DMS53 treated with DMSO at 0.1 percent for 48 hours (cell line): ENCODE data around the gene SEC14L5.

Source experiments
- DNase-seq: peaks from one replicate; lab custom pipeline; 2025; ENCODE audit not compliant: unreplicated experiment; lab: John Stamatoyannopoulos, UW

SEC14L5 gene

GRCh38 chr16:5062790-5063765 is 104.9 kb downstream of the SEC14L5 start:
- DNase-seq: no peak

DNA sequence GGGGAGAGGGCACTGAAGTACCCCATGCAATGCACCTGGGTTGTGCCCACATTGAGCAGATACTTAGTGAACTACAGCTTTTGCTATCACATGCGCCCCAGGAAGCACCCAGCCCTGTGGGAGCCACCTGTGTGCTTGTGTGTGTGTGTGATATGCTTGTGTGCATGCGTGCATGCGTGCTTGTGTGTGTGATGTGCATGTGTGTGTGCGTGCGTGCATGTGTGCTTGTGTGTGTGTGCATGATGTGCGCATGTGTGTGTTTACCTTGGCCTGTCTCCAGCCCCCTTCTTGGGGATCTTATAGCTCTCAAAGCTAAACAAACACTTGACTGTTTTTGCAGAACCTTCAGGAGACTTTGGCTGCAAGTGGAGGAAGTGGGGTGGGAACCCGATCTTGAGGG is 106.8 kb downstream of the SEC14L5 start:
- DNase-seq: no peak

DNA sequence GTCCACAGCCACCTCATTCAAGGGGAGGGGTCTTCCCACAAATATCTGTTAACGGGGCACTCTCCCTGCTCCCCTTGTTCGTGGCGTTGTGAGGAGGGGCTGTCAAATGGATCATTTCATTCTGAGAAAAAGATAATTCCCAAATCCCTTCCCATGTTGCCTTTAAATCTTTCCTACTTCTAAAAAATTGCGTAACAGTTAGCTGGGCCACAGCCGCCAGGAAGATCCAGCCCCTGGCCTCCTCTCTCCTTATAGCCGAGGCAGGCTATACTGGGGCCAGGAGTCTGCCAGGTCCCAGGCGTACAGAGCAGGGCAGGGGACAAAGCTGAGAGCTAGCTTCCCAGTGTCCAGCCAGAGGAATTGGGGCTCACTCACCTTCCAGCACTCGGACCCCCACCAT is 107.2 kb downstream of the SEC14L5 start:
- DNase-seq: no peak

DNA sequence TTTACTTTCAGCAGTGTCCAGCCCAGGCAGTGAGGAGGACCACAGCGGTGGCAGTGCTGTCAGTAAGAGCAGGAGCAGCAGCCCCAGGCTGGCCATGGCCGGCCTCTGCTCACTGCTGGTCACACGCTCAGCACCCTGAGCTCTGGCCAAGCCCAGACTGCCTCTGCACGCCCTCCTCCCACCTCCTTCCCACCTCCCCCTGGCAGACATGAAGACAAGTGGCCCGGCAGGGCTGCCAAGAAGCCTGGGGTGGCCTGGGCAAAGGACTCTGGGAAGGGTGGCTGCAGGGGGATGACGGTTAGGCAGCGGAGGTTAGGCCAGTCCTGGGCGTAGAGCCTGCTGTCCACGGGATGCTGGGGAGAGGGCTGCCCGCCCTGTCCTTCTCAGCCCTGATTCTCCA is 107.7 kb downstream of the SEC14L5 start, which contains the start of gene C16orf89:
Gene C16orf89, minus strand, starts transcription at position 144 of the 400 bp plus-strand sequence. Its CDS starts 48 bp downstream, at position 96.
- DNase-seq: no peak

GRCh38 chr16:5066511-5066910 is 108.4 kb downstream of the SEC14L5 start:
- DNase-seq: no peak
